SHP77 (cell line): ENCODE data around the gene NAALAD2.

Experiments used
- DNase-seq, 2 experiments: peaks; one replicate each; lab custom pipeline; 2025; lab: John Stamatoyannopoulos, UW

The NAALAD2 gene

DNA sequence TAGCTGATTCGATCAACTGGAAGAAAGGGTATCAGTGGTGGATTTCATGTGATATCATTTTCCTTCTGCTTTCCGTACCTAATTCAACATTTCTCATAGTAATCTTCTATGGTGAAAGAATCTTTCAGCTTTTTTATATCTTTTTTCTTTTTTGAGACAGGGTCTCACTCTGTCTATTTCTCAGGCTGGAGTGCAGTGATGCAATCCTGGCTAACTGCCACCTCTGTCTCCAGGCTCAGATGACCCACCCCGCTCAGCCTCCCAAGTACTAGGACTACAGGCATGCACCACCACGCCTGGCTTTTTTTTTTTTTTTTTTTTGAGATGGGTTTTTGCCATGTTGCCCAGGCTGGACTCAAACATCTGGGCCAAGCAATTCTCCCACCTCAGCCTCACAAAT lies 107.0 kb downstream of the NAALAD2 start:
- peak; percentile 73 to 85 for DNase-seq
